WTC11 (cell line): ENCODE results near the gene FAM156B.
"Not testable (repeated sequence)": the region's sequence is repeated elsewhere in the genome, so short reads cannot be mapped to it uniquely, and the experiment has no call there.

Experiments used
- CDX4 ChIP-seq: fragments of 250-450 bp; sonication (Bioruptor Pico); IDR thresholded peaks from 2 replicates; pipeline ENCODE4 v1.9.0; 2021; ENCODE audit warnings: moderate library complexity, mild to moderate bottlenecking, inconsistent platforms, borderline replicate concordance
- CTCF ChIP-seq: fragments of 200-600 bp; IDR thresholded peaks from 2 replicates; pipeline ENCODE4 v1.8.0; 2022; ENCODE audit warnings: antibody characterized with exemption
- GABPB1 ChIP-seq: sonication (generic); formaldehyde crosslinking; IDR thresholded peaks from 2 replicates; pipeline ENCODE4 v1.8.1; 2023; ENCODE audit warnings: mild to moderate bottlenecking, missing genetic modification reagents
- NFE2L1 ChIP-seq: sonication (generic); formaldehyde crosslinking; IDR thresholded peaks from 2 replicates; pipeline ENCODE4 v1.8.1; 2023; ENCODE audit warnings: missing genetic modification reagents
- NFYB ChIP-seq: sonication (generic); formaldehyde crosslinking; conservative IDR thresholded peaks from 2 replicates; pipeline ENCODE4 v1.8.0; 2022; ENCODE audit warnings: low read depth, missing genetic modification reagents
- ZNF121 ChIP-seq: sonication (generic); formaldehyde crosslinking; IDR thresholded peaks from 2 replicates; pipeline ENCODE4 v1.8.0; 2023; ENCODE audit warnings: missing genetic modification reagents

GRCh38 chrX:52945838-52946494, 48.8 kb downstream of the FAM156B start:
- not testable (repeated sequence) for TF ChIP-seq CTCF; CDX4 (CRISPR knock-in tag); GABPB1 (CRISPR knock-in tag); ZNF121 (CRISPR knock-in tag); NFE2L1 (CRISPR knock-in tag); NFYB (CRISPR knock-in tag)
